Heart left ventricle (tissue), 16 donors: ENCODE measurements around the gene ABCA13. TPM values are rescaled to one million over a fixed set of nuclear protein-coding genes. Genes with fewer than 3 reads are reported as not detected.

ENCODE experiments used
- ATAC-seq, 4 donors: fragments of 200-7000 bp; cut with Tn5 transposase; one replicate each; pipeline ENCODE4 v1.9.1; 2020 to 2022; ENCODE audit warnings: moderate library complexity in 4 of 4, mild to moderate bottlenecking in 3 of 4, moderate number of reproducible peaks in 1 of 4
- DNase-seq, 5 donors: peaks; one replicate each; pipeline ENCODE4 v3.0.0-alpha.2; 2020
- H3K27ac ChIP-seq, 12 donors: fragments of 200-600 bp; sonication (generic) in 4 of 12; one replicate each; pipeline versions ENCODE4 v1.5.0 to v1.8.0; 2016 to 2022; ENCODE audit warnings: mild to moderate bottlenecking in 2 of 12
- H3K27me3 ChIP-seq, 9 donors: fragments of 200-600 bp; sonication (generic) in 2 of 9; one replicate each; pipeline versions ENCODE4 v1.5.1 to v1.8.0; 2016 to 2022; ENCODE audit warnings: mild to moderate bottlenecking in 3 of 9
- H3K36me3 ChIP-seq, 9 donors: fragments of 200-600 bp; sonication (generic) in 2 of 9; one replicate each; pipeline versions ENCODE4 v1.5.0 to v1.8.0; 2018 to 2022; ENCODE audit warnings: mild to moderate bottlenecking in 2 of 9
- H3K4me1 ChIP-seq, 12 donors: fragments of 200-600 bp; sonication (generic) in 4 of 12; one replicate each; pipeline versions ENCODE4 v1.5.0 to v1.8.0; 2016 to 2022; ENCODE audit warnings: mild to moderate bottlenecking in 3 of 12
- H3K4me3 ChIP-seq, 12 donors: fragments of 200-600 bp; sonication (generic) in 4 of 12; one replicate each; pipeline versions ENCODE4 v1.5.0 to v1.8.0; 2017 to 2022; ENCODE audit warnings: mild to moderate bottlenecking in 9 of 12, moderate library complexity in 4 of 12
- H3K9me3 ChIP-seq, 12 donors: fragments of 200-600 bp; sonication (generic) in 4 of 12; one replicate each; pipeline versions ENCODE4 v1.5.0 to v1.8.0; 2016 to 2022; ENCODE audit warnings: mild to moderate bottlenecking in 1 of 12
- CTCF ChIP-seq, 12 donors: fragments of 200-600 bp; sonication (generic) in 4 of 12; IDR thresholded peaks; one replicate each; pipeline versions ENCODE4 v1.5.0 to v1.8.0; 2018 to 2022; ENCODE audit warnings: antibody characterized with exemption in 12 of 12, mild to moderate bottlenecking in 5 of 12
- POLR2A ChIP-seq, 2 donors: fragments of 450-650 bp; IDR thresholded peaks; one replicate each; pipeline ENCODE4 v1.6.1; 2017; ENCODE audit warnings: antibody characterized with exemption in 2 of 2, mild to moderate bottlenecking in 2 of 2, moderate library complexity in 2 of 2
- WGBS, 4 donors: extraction: QIAGEN DNeasy Blood & Tissue Kit in 2 of 4; methylation state at CpG; one replicate each; pipeline versions ENCODE4 v1.1.5 to v1.1.7; 2013 to 2018; 5-methylcytosine and 5-hydroxymethylcytosine counted together
- intact Hi-C, 10 donors: fragments of 100-400 bp; cut with DNase I; formaldehyde crosslinking; loops; one replicate each; pipeline versions ENCODE4 v1.11.1 to v1.14.2; 2022
- polyA plus RNA-seq, 2 donors: library from polyadenylated mRNA; stranded (reverse); fragments of 200-250 nt; gene quantifications; one replicate each; pipeline ENCODE4 v1.2.3, GENCODE V29; 2013
- total RNA-seq, 9 donors: library from RNA; depleted of rRNA in 2 of 9; stranded (reverse); fragments of >200 nt in 2 of 9; fragmentation: NEBNext Ultra II Directional in 3 of 9; extraction: Animal tissue kit (Norgen Biotek cat#: 25700) in 3 of 9; gene quantifications; one replicate each; pipeline versions ENCODE4 v1.1.0 to v1.2.4, GENCODE V29; 2016 to 2023
- donor health status: ischemic (EF 13 %, LVEDD 7.1; RV severe dilation, severe dysfunction).
- donor health status: healthy with polysubstance abuse.
- donor health status: DM: no; HTN: yes; CAD: no.
- donor health status: DM: no; HTN: no; CAD: no.
- donor health status: ischemic (EF 25% LVEDD 6.9; RV normal size, moderate dysfunction).
- donor health status: ischemic (EF 25% LVEDD 5.7; RV mildly dilated, moderate dysfunction).
- donor health status: healthy.
- donor health status: DM: yes; HTN: yes; CAD: no.
- donor health status: ischemic (EF 35%, LVEDD 5.7; RV mildly dilated, moderate dysfunction).
- donor health status: nonischemic (EF 11% LVEDD 7.7; RV severe dilation, severe dysfunction).
- donor health status: DM: yes; HTN: yes; CAD: no.
- donor health status: PGD.
- donor health status: ischemic (EF 29% LVEDD 5.4; RV normal size, mild dysfunction).
- donor health status: nonischemic (EF 23%, LVEDD 6.1; RV moderate dilation, normal function).

ABCA13 gene
- total and polyA plus RNA-seq, 11 donors, result 0.01 to 0.29 (median 0.07) TPM; not detected in 3

GRCh38 chr7:48259463-48260280, 88.4 kb downstream of the ABCA13 start:
- DNase-seq (no peak), ATAC-seq (no peak)
- intact Hi-C loops, result no loop called here
- H3K4me1 ChIP-seq, result no peaks in the 10 kb centered on the region
- H3K9me3 ChIP-seq, result peaks cover 0 to 13% (median 0%) of the 10 kb centered on the region in 12 donors
- H3K27ac ChIP-seq, result no peak overlapping the region
- H3K36me3 ChIP-seq, result no peaks in the 10 kb centered on the region
- H3K27me3 ChIP-seq, result no peaks in the 10 kb centered on the region
- TF ChIP-seq POLR2A (IDR thresholded peaks at IDR 0.05), result no peak
- no peak for TF ChIP-seq CTCF (IDR thresholded peaks at IDR 0.05)
- no peak overlapping the region for H3K4me3 ChIP-seq
- 78 to 94% (median 86%) methylated on average over 4 of the region's 4 CpGs for WGBS, 4 donors

GRCh38 chr7:48261696-48262095, 90.4 kb downstream of the ABCA13 start:
- H3K27ac ChIP-seq, result no peak overlapping the region
- no peaks in the 10 kb centered on the region for H3K27me3 ChIP-seq
- 82 to 92% (median 87%) methylated on average over 2 of the region's 2 CpGs for WGBS, 4 donors
- no peak for ATAC-seq
- H3K9me3 ChIP-seq, result peaks cover 0 to 7% (median 0%) of the 10 kb centered on the region in 12 donors
- intact Hi-C loops, result no loop called here
- TF ChIP-seq POLR2A (IDR thresholded peaks at IDR 0.05) (no peak), CTCF (IDR thresholded peaks at IDR 0.05) (no peak)
- H3K4me3 ChIP-seq, result no peak overlapping the region
- no peaks in the 10 kb centered on the region for H3K36me3 ChIP-seq
- no peak for DNase-seq
- no peaks in the 10 kb centered on the region for H3K4me1 ChIP-seq

- DNase-seq (no peak), ATAC-seq (no peak)
- TF ChIP-seq POLR2A (IDR thresholded peaks at IDR 0.05) (no peak), CTCF (IDR thresholded peaks at IDR 0.05) (no peak)
- WGBS, 4 donors, result 61 to 75% (median 66%) methylated on average over 1 of the region's 1 CpG
- H3K27ac ChIP-seq, result no peak overlapping the region
- H3K27me3 ChIP-seq, result no peaks in the 10 kb centered on the region
- H3K9me3 ChIP-seq, result peaks cover 0 to 7% (median 0%) of the 10 kb centered on the region in 12 donors
- H3K4me3 ChIP-seq, result no peak overlapping the region
- no peaks in the 10 kb centered on the region for H3K4me1 ChIP-seq
- intact Hi-C loops, result no loop called here
- no peaks in the 10 kb centered on the region for H3K36me3 ChIP-seq
These were observed 91.5 kb downstream of the ABCA13 start for GRCh38 chr7:48262606-48263310.

GRCh38 chr7:48263311-48263650, 92.0 kb downstream of the ABCA13 start:
- TF ChIP-seq POLR2A (IDR thresholded peaks at IDR 0.05) (no peak), CTCF (IDR thresholded peaks at IDR 0.05) (no peak)
- H3K9me3 ChIP-seq, result peaks cover 0 to 7% (median 0%) of the 10 kb centered on the region in 12 donors
- H3K27ac ChIP-seq, result no peak overlapping the region
- intact Hi-C loops, result no loop called here
- ATAC-seq (no peak), DNase-seq (no peak)
- H3K36me3 ChIP-seq, result no peaks in the 10 kb centered on the region
- no peaks in the 10 kb centered on the region for H3K27me3 ChIP-seq
- no peak overlapping the region for H3K4me3 ChIP-seq
- 96 to 98% (median 97%) methylated on average over 2 of the region's 2 CpGs for WGBS, 4 donors
- no peaks in the 10 kb centered on the region for H3K4me1 ChIP-seq
